Measurements from ENCODE around the gene HTR4.

Gene HTR4, protein sequence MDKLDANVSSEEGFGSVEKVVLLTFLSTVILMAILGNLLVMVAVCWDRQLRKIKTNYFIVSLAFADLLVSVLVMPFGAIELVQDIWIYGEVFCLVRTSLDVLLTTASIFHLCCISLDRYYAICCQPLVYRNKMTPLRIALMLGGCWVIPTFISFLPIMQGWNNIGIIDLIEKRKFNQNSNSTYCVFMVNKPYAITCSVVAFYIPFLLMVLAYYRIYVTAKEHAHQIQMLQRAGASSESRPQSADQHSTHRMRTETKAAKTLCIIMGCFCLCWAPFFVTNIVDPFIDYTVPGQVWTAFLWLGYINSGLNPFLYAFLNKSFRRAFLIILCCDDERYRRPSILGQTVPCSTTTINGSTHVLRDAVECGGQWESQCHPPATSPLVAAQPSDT

DNA sequence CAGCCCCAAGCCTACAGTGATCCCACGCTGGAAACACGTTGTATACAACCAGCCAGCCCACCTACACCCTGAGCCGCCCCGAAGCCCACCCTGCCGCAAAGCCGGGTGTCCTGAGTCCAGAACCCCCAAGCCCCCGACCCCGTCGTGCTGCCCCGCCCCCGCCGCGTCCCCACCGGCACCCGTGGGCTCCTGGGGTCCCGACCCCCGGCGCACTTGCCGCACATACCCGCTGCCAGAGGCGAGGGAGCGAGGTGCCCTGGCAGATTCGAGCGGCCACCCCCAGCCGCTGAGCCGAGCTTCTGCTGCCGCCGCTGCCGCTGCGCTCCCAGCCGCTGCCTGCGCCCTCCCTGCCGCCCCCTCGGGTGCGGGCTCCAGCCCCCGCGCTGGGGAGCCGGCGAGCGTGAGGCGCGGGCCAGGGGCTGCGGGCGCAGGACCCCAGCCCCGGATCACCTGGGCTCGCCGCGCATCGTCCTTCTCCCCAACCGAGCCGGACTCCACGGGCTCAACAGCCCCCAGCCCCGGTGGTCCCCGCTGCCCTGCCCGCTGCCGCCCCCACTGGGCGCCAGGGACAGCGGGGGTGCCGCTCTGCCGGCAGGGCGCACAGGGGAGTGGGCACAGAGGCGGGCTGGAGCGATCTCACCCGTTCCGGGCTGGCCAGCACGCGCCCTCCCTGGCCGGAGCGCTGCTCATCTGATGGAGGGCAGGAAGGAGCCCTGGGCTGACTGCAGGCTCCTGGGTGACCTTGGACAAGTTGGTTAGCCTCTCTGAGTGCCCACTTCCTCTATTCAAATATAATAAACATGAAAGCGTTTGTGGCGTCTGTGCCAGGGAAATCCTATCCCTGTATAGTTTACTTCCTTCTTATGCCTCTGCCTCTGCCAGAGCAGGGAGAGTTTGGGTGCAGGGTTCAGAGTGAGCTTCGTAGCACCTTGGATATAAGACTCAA is at the start of gene HTR4:
HTR4 (minus strand) TSS at position 692 of the 946 bp plus-strand sequence. CDS start 17,513 bp downstream, outside the sequence.
- TF ChIP-seq, protein P1, sequence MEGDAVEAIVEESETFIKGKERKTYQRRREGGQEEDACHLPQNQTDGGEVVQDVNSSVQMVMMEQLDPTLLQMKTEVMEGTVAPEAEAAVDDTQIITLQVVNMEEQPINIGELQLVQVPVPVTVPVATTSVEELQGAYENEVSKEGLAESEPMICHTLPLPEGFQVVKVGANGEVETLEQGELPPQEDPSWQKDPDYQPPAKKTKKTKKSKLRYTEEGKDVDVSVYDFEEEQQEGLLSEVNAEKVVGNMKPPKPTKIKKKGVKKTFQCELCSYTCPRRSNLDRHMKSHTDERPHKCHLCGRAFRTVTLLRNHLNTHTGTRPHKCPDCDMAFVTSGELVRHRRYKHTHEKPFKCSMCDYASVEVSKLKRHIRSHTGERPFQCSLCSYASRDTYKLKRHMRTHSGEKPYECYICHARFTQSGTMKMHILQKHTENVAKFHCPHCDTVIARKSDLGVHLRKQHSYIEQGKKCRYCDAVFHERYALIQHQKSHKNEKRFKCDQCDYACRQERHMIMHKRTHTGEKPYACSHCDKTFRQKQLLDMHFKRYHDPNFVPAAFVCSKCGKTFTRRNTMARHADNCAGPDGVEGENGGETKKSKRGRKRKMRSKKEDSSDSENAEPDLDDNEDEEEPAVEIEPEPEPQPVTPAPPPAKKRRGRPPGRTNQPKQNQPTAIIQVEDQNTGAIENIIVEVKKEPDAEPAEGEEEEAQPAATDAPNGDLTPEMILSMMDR (IDR thresholded peaks at IDR 0.05; ENCODE audit: borderline replicate concordance, insufficient read depth, low read depth, low read length) = no peak
- H3K4me3 ChIP-seq (ENCODE audit: low read depth, low read length) = no peak within 1 kb of the TSS

DNA sequence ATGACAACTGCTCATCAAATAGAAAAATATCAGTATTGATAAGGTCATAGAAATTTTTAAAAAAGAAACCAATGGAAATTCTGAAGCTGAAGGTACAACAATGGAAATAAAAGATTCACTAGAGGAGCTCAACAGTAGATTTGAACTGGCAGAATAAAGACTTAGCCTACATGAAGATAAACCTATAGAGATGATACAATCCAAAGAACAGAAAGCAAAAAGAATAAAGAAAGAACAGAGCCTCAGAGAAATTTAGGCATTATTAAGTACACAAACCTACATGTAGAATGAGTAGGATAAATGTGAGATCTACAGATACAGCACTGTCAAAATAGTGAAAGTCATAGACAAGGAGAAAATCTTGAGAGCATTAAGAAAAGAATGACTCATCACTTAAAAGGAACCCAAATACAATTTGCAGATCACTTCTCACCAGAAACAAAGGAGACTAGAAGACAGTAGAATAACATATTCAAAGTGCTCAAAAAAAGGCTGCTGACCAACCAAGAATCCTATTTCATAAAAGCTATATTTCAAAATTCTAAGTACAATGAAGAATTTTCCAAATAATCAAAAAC is 47.8 kb upstream of the HTR4 start:
- H3K4me3 ChIP-seq (ENCODE audit: low read depth, low read length) = no peak overlapping the region
- TF ChIP-seq, protein P1 (IDR thresholded peaks at IDR 0.05; ENCODE audit: borderline replicate concordance, insufficient read depth, low read depth, low read length) = no peak

DNA sequence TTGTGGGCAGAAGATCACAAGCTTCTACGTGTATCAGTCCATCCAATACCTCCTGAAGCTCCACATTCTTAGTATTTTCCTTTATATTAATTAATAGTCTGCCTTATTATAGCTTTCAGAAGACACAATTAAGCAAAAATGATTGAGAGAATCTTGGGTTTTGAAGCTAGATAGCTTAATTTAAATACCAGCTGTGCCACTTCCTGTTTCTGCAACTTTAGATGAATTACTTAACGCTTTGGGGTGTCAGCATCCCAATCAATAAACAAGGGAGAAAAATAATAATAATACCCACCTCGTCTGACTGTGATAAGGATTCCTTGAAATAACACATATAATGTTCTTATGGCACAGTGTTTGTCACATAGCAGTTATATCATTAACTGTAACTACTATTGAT is 44.7 kb upstream of the HTR4 start:
- TF ChIP-seq, protein P1 (IDR thresholded peaks at IDR 0.05; ENCODE audit: borderline replicate concordance, insufficient read depth, low read depth, low read length) = no peak

DNA sequence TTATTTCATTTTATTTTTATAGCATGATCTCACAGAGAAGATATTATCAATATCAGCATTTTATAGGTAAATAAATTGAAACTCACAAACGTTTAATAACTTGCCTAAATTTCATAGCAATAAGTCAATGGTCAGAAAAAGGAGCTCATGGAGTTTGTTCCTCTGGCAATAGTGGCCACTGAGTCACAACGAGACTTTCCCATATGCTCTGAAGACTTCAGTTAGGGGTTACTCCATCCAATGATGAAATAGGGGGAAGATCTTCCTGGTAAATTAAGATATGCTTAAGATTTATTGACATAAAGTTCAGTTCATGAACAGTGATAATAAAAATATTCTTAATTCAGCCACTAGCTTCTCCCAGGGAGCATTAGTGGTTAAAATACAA is 43.5 kb upstream of the HTR4 start:
- no peak overlapping the region for H3K4me3 ChIP-seq (ENCODE audit: low read depth, low read length)
- TF ChIP-seq, protein P1 (IDR thresholded peaks at IDR 0.05; ENCODE audit: borderline replicate concordance, insufficient read depth, low read depth, low read length) = no peak

More for the DNA sequence above, 44.7 kb upstream of the HTR4 start:
- H3K4me3 ChIP-seq (ENCODE audit: low read depth, low read length) = no peak overlapping the region

DNA sequence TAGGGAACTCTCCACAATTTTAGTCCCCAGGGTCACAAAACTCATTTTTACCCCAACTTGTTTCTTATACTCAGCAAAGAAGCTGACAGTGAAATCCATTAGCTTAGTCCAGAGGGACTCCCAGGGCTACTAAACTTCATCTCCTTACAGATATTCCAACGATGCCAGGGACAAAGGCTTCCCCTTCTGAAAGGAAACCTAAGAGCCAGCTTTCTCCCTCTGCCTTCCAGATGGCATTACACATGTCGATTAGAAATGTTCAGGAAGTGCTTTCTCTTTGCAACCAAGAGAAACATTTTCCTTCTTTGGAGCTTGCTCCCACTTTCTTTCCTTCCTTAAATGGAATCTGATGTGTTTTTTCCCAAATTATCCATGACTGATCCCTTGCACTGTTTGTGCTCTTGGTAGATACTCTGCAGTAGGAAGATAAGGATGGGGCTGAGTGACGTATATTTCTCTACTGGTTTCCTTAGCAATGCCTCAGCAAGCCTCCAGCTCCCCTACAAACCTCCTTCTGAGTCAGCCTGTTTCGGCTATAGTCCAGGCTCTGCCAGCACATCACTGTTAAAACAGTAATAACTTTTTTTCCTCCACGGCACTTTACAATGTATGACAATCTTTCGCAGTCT is 43.0 kb upstream of the HTR4 start:
- TF ChIP-seq, protein P1 (IDR thresholded peaks at IDR 0.05; ENCODE audit: borderline replicate concordance, insufficient read depth, low read depth, low read length) = no peak
- no peak overlapping the region for H3K4me3 ChIP-seq (ENCODE audit: low read depth, low read length)

DNA sequence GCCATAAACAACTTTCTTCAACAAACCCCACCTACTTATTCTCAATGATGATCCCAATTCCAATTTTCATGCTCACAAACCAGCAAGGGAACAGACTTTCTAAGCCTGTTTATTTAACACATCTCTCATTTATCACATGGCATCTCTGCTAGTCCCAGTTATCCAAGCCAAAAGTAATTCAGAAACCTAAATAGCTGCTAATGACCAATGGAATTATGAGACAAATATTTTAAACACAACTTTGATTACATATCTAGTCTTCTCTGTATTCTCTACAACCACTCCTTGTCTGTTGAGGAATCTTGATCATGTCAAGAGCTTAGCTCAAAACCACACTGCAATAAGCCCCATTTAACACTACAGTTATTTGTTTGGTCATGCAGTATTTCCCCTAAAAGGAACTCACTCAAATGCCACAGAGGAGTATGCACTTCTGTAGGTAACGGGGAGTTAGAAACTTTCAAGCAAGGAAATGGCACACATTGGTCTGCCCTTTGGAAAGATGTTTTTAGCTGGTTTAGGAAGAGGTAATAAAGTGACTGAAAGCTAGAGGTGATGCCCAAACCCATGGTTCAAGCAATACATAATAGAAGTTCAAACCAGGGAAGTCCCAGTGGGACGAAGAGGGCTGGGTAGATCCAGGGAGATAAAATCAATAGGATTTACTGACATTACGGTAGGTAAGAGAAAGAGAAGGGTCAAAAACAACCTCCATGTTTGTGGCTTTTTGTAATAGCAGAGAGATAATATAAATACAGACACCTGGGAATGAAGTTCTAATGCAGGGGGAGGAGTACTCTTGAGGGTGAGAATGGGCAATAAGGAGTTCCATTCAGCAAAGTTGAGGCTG is 42.1 kb upstream of the HTR4 start:
- no peak overlapping the region for H3K4me3 ChIP-seq (ENCODE audit: low read depth, low read length)
- TF ChIP-seq, protein P1 (IDR thresholded peaks at IDR 0.05; ENCODE audit: borderline replicate concordance, insufficient read depth, low read depth, low read length) = no peak

Measured in GM12875 (cell line).